NCI-H82 treated with DMSO at 0.1 percent for 48 hours (cell line): ENCODE results near the gene SREK1.
"Not testable (repeated sequence)": the region's sequence is repeated elsewhere in the genome, so short reads cannot be mapped to it uniquely, and the experiment has no call there.

Experiments used
- DNase-seq: peaks from one replicate; lab custom pipeline; 2025; ENCODE audit not compliant: unreplicated experiment; lab: John Stamatoyannopoulos, UW

Gene SREK1

GRCh38 chr5:66209794-66210193 lies 65.7 kb downstream of the SREK1 start:
- DNase-seq, result no peak

GRCh38 chr5:66213533-66213932 lies 69.4 kb downstream of the SREK1 start:
- no peak for DNase-seq

- DNase-seq, result no peak
These were observed 78.4 kb downstream of the SREK1 start for GRCh38 chr5:66222455-66222854.

- DNase-seq, result not testable (repeated sequence)
These were observed 78.8 kb downstream of the SREK1 start for GRCh38 chr5:66222896-66223295.

GRCh38 chr5:66223637-66224036 lies 79.5 kb downstream of the SREK1 start:
- DNase-seq, result no peak

GRCh38 chr5:66224274-66224673 lies 80.2 kb downstream of the SREK1 start:
- no peak for DNase-seq

- no peak for DNase-seq
These were observed 80.9 kb downstream of the SREK1 start for GRCh38 chr5:66224773-66225553.

GRCh38 chr5:66230551-66230950 lies 86.5 kb downstream of the SREK1 start:
- DNase-seq, result no peak

GRCh38 chr5:66231508-66231907 lies 87.4 kb downstream of the SREK1 start:
- DNase-seq, result no peak

GRCh38 chr5:66232275-66232674 lies 88.2 kb downstream of the SREK1 start:
- no peak for DNase-seq

- no peak for DNase-seq
These were observed 88.8 kb downstream of the SREK1 start for GRCh38 chr5:66232706-66233445.
